ENCODE results near the gene ISLR.

DNA sequence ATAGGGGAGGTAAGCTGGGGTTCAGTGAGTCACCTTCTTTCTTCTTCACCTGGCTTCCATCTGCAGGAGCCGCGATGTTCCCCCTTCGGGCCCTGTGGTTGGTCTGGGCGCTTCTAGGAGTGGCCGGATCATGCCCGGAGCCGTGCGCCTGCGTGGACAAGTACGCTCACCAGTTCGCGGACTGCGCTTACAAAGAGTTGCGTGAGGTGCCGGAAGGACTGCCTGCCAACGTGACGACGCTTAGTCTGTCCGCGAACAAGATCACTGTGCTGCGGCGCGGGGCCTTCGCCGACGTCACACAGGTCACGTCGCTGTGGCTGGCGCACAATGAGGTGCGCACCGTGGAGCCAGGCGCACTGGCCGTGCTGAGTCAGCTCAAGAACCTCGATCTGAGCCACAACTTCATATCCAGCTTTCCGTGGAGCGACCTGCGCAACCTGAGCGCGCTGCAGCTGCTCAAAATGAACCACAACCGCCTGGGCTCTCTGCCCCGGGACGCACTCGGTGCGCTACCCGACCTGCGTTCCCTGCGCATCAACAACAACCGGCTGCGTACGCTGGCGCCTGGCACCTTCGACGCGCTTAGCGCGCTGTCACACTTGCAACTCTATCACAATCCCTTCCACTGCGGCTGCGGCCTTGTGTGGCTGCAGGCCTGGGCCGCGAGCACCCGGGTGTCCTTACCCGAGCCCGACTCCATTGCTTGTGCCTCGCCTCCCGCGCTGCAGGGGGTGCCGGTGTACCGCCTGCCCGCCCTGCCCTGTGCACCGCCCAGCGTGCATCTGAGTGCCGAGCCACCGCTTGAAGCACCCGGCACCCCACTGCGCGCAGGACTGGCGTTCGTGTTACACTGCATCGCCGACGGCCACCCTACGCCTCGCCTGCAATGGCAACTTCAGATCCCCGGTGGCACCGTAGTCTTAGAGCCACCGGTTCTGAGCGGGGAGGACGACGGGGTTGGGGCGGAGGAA lies 40.5 kb upstream of the ISLR start:
- TF ChIP-seq, protein P1, sequence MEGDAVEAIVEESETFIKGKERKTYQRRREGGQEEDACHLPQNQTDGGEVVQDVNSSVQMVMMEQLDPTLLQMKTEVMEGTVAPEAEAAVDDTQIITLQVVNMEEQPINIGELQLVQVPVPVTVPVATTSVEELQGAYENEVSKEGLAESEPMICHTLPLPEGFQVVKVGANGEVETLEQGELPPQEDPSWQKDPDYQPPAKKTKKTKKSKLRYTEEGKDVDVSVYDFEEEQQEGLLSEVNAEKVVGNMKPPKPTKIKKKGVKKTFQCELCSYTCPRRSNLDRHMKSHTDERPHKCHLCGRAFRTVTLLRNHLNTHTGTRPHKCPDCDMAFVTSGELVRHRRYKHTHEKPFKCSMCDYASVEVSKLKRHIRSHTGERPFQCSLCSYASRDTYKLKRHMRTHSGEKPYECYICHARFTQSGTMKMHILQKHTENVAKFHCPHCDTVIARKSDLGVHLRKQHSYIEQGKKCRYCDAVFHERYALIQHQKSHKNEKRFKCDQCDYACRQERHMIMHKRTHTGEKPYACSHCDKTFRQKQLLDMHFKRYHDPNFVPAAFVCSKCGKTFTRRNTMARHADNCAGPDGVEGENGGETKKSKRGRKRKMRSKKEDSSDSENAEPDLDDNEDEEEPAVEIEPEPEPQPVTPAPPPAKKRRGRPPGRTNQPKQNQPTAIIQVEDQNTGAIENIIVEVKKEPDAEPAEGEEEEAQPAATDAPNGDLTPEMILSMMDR (IDR thresholded peaks at IDR 0.05), result no peak
- TF ChIP-seq POLR2A (IDR thresholded peaks at IDR 0.05) (no peak), EP300 (IDR thresholded peaks at IDR 0.05) (no peak)

Data from ovary (tissue), 3 donors.